HL-60/S4 (cell line): ENCODE measurements around the gene RTN4.
"Not testable (repeated sequence)": the region's sequence is repeated elsewhere in the genome, so short reads cannot be mapped to it uniquely, and the experiment has no call there.

Experiments
- in situ Hi-C: fragments of 300-500 bp; cut with MboI; formaldehyde crosslinking; loops from 2 replicates; pipeline ENCODE4 v1.14.3; 2022; ENCODE audit warnings: low sequenced_read_pairs

RTN4 gene

DNA sequence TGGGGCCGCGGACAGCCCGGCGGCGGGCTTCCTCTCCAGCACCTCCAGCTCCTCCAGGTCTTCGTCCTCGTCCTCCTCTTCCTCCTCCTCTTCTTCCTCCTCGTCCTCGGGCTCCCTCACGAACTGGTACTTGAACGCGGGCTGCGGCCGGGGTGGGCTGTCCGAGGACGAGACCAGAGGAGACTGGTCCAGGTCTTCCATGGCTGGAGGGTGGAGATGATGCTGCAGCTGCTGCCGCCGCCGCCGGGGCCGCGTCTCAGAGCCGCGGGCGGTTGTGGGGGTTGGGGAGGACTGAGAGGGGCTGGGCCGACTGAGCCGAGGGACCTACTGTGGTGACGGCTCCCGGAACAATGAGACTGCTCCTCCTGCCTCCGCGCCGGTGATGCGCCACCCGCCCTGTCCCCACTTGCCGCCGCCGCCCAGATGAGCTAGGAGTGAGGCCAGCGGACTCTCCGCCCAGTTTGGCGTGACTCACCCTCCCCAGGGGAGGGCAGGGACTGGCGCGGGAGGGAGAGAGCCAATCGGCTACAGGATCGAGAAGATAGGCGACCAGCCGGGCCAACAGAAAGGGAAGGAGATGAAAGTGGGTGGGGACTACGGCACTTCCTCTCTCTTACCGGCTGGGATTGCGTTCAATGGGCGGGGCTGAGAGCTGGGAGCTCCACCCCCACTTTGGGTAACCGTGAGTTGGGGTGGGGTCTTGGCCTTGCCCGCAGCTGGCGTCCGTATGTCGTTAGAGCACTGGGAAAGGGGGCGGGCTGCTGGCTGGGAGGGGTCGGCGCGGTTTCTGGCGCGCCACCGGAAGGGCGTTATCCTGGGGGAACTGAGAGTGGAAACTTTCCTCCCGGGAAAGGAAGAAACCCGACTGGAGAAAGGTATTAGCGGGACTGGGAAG, at the start of gene RTN4:
RTN4 (minus strand) TSS at position 352 of the 895 bp plus-strand sequence; CDS start at position 201, 151 bp downstream.
- in situ Hi-C loops: no loop called here

- in situ Hi-C loops: no loop called here
These were observed 49.2 kb upstream of the RTN4 start for GRCh38 chr2:55099493-55099877.

DNA sequence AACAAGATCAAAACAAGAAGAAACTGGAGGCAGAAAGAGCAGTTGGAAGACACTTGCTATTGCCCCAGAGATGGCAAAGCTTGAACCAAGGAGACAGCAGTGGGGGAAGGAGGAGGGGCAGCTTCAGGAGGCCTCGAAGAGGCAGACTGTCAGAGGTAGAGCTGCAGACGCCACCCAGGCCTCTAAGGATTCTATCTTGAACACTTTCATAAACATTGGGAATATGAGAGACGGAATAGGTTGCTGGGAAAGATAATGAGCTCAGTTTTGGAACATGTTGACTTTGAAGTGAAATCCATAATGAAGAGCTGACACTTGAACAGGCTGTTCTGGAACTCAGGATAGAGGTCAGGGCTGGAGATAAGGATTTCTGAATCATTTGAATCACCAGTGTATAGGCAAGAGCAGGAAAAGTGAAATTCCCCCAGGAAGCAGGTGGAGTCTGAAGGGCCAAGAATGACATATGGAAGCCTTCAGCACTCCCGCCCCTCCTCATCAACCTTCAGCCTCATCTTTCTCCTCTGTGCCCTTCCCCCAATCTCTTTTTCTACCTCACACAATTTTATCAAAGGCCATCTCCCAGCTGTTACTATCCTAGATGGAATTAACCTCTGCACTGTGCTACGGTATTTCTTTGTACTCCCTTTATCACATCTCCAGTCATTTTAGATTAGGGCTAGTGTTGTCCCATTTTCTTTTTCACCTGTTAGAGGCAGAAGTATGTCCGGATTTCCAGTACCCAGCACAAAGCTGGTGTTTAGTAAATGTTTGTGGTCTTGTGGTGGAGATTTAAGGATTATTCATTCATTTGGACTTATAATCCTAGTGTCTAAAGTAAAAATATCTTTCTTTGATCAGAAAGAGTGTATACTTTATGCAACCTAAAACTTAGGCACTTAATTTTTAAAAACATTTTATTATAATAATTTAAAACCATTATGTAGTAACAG, 47.5 kb upstream of the RTN4 start:
- in situ Hi-C loops: no loop called here

GRCh38 chr2:55097082-55097460, 46.8 kb upstream of the RTN4 start:
- in situ Hi-C loops: no loop called here

DNA sequence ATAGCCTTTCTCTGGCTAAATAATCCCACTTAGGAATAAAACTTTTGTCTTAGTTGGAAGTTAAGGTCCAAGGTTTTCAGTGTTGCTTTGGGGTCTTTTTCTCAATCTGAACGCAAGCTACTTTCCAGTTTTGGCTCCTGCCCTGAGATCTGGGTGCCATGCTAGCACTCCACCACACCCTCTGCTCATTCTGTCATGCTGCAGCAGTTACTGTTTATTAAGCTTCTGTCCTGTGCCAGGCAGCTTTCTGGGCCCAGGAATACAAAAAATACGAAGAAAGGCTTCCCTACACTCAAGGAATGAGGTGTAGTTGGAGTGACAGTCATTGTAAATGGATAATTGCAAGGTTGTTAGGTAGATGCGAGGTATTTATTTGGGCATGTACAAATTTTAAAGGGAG, 46.3 kb upstream of the RTN4 start:
- in situ Hi-C loops: no loop called here

- in situ Hi-C loops: no loop called here
These were observed 43.1 kb upstream of the RTN4 start for GRCh38 chr2:55093381-55093780.

GRCh38 chr2:55092439-55092838, 42.2 kb upstream of the RTN4 start:
- in situ Hi-C loops: no loop called here

DNA sequence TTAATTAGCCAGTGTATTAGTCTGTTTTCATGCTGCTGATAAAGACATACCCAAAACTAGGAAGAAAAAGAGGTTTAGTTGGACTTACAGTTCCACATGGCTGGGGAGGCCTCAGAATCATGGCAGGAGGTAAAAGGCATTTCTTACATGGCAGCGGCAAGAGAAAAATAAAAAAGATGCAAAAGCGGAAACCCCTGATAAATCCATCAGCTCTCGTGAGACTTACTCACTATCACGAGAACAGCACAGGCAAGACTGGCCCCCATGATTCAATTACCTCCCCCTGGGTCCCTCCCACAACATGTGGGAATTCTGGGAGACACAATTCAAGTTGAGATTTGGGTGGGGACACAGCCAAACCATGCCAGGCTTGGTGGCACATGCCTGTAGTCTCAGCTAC, 41.4 kb upstream of the RTN4 start:
- in situ Hi-C loops: not testable (repeated sequence)

GRCh38 chr2:55090702-55091101, 40.5 kb upstream of the RTN4 start:
- in situ Hi-C loops: no loop called here

DNA sequence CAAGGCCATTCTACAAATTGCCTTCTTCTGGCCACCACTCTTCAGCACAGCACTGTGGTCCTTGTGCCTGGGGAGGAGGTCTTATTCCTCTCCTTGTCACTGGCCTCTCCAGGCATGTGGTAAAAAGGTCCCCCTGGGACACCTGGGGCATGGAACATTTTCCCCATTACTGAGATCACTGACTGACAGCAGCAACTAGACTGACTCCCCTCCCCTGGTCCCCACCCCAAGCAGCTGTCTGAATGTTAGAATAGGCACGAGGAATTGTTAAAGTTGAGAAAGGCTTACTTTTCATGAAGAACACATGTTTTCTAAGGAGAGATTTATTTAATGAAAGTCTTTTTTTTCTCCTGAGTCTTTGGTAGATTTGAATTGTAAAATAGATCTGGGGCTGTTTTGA, 39.5 kb upstream of the RTN4 start:
- in situ Hi-C loops: no loop called here

DNA sequence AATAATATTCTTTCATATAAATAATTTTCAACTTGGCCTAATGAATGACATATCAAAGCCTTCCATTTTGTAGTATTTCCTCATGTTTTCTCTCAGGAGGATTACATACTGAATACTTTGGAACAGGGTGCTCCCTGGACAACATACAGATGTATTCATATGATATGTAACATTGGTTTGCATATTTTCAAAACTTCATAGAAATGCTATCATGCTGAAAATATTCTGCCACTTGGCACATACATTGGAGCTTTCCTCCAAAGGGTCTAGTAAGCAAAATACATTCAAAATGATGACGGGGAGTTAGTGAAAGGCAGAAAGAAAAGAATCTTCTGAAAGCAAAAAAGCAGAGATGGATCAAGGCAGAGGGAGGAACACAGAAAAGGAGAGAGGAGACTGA, 38.1 kb upstream of the RTN4 start:
- in situ Hi-C loops: no loop called here

GRCh38 chr2:55087936-55088335, 37.7 kb upstream of the RTN4 start:
- in situ Hi-C loops: no loop called here

DNA sequence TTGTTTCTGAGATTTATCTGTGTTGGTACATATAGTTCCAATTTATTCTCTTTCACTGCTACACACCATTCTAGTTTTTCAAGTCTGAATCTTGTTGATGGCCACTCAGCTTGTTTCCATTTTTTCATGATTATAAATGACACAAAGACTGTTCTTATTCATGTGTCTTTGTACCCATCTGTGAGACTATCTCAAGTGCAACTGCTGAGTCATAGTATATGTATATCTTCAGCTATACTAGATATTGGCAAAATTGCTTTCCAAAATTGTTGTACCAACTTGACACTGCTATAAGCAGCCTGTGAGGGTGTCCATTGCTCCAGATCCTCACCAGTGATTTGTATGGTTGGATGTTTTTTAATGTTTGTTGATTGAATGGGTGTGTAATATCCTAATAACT, 37.2 kb upstream of the RTN4 start:
- in situ Hi-C loops: no loop called here

DNA sequence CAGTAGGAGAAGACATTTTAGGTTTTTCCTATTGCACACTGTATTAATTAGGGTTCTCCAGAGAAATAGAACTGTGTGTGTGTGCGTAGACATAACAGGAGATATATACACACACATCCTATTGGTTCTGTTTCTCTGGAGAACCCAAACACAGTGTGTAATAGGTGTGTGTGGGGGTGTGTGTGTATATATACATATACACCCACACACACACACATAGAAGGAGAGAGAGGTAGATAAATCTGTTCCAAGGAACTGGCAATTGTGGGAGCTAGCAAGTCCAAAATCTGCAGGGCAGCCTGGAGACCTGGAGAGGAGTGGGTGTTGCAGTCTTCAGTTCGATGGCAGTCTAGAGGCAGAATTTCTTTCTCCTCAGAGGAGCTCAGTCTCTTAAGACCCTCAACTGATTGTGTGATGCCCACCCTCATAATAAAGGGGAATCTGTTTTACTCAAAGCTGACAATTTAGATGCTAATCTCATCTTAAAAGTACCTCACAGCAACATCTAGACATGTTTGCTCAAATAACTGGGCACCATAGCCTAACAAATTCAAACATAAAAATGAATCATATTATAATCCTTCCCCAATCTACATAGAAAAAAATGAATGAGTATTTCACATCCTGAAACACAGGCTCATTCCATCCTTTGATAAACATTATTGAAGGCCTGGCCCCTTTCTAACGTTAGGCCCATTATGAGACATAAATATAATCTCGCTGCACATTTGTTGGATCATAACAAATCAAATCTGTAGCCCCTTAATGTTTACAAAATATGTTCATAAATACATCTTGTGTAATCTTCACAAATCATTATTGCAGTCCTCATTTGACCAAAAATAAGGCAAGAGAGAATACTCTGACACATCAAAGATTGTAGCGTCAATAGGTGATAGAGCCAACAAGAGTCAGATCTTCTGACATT, 35.1 kb upstream of the RTN4 start:
- in situ Hi-C loops: no loop called here

DNA sequence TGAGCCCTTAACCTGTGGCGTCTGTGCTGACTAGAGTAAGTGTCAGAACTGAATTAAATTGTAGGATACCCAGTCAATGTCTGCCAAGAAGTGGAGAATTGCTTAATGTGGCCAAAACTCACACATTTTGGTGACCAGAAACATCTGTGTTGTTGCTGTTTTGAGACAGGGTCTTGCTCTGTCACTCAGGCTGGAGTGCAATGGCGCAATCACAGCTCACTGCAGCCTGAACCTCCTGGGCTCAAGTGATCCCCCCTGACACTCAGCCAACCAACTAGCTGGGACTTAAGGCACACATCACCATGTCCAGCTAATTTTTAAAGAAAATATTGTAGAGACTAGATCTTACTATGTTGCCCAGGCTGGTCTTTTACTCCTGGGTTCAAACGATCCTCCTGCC, 34.4 kb upstream of the RTN4 start:
- in situ Hi-C loops: no loop called here

- in situ Hi-C loops: no loop called here
These were observed 30.0 kb upstream of the RTN4 start for GRCh38 chr2:55080204-55080738.

GRCh38 chr2:55078956-55079355, 28.7 kb upstream of the RTN4 start:
- in situ Hi-C loops: no loop called here

DNA sequence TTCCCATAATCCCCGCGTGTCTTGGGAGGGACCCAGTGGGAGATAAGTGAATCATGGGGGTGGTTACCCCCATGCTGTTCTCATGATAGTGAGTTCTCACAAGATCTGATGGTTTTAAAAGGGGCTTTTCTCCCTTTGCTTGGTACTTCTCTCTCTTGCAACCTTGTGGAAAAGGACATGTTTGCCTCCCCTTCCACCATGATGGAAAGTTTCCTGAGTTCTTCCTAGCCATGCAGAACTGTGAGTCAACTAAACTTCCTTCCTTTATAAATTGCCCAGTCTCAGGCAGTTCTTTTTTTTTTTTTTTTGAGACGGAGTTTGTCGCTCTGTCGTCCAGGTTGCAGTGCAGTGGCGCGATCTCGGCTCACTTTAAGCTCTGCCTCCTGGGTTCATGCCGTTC, 26.5 kb upstream of the RTN4 start:
- in situ Hi-C loops: no loop called here

DNA sequence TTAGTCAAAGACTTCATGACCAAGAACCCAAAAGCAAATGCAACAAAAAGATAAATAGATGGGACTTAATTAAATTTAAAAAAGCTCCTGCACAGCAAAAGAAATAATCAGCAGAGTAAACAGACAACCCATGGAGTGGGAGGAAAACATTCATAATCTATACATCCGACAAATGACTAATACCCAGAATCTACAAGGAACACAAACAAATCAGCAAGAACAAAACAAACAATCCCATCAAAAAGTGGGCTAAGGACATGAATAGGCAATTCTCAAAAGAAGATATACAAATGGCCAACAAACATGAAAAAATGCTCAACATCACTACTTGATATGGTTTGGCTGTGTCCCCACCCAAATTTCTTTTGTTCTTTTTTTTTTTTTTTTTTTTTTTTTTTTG, 25.8 kb upstream of the RTN4 start:
- in situ Hi-C loops: not testable (repeated sequence)
